ENCODE data around the gene GZMB. TPM values are rescaled to one million over a fixed set of nuclear protein-coding genes. Genes with fewer than 3 reads are reported as not detected.

The GZMB gene, protein sequence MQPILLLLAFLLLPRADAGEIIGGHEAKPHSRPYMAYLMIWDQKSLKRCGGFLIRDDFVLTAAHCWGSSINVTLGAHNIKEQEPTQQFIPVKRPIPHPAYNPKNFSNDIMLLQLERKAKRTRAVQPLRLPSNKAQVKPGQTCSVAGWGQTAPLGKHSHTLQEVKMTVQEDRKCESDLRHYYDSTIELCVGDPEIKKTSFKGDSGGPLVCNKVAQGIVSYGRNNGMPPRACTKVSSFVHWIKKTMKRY
- polyA plus RNA-seq (2013, experiment 1 of 2): not detected
- polyA plus RNA-seq (2013, experiment 2 of 2): not detected

DNA sequence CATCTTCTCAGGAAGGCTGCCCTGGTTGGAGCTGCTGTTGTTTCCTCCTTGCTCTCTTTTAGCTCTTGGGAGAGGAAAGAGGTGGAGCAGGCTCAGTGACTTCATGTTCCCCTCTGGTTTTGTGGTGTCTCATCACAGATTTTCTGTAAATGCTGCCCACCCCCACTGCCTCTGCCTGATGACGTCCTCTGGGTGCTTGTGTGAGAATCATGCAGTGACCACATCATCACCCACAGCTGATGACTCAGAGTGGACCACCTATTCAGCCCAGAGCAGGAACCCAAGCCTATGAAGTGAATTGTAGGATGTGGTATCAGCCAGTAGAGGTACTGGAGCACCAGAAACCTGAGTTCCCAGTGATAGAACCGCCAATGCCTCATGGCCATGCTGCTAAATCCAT is at the start of gene GZMB:
TSS of gene GZMB (minus strand) at position 33 of the 400 bp plus-strand sequence. CDS start at position 3, 30 bp downstream.
- H3K9me3 ChIP-seq (ENCODE audit: insufficient read depth, low read depth, low read length): no peaks in the 10 kb centered on the region
- no peak within 1 kb of the TSS for H3K4me3 ChIP-seq (ENCODE audit: low read length)
- H3K27me3 ChIP-seq (ENCODE audit: insufficient read depth, low read length): no peaks in the 10 kb centered on the region
- no peak within 1 kb of the TSS for H3K27ac ChIP-seq (ENCODE audit: low read depth, low read length)
- H3K4me1 ChIP-seq (ENCODE audit: insufficient read depth, low read length): no peaks in the 10 kb centered on the region
- WGBS: 79% methylated on average over 2 of the region's 2 CpGs
- H3K36me3 ChIP-seq (ENCODE audit: insufficient read depth, low read length): no peaks in the 10 kb centered on the region
- H3K9ac ChIP-seq (ENCODE audit: low read depth, low read length): no peak within 1 kb of the TSS

DNA sequence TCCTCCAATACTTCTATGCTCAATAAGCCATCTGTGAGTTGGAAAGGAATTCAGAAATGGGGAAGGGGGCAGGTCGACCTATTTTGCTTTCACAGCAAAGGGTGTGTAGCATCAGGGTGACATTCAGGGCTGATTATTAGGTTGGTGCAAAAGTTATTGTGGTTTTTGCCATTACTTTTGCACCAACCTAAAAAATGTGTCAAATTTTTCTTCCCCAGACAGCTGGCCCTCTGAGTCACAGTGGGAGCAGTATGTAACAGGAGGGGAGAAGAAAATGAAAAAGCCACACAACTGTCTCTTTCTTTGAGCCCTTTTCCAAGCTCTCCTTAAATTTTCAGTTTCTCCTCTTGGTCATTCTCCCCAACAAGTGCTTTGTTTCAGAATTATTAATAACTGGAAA is 47.1 kb upstream of the GZMB start:
- 69% methylated on average over 1 of the region's 1 CpG for WGBS
- no peaks in the 10 kb centered on the region for H3K27me3 ChIP-seq (ENCODE audit: insufficient read depth, low read length)
- H3K36me3 ChIP-seq (ENCODE audit: insufficient read depth, low read length): no peaks in the 10 kb centered on the region

DNA sequence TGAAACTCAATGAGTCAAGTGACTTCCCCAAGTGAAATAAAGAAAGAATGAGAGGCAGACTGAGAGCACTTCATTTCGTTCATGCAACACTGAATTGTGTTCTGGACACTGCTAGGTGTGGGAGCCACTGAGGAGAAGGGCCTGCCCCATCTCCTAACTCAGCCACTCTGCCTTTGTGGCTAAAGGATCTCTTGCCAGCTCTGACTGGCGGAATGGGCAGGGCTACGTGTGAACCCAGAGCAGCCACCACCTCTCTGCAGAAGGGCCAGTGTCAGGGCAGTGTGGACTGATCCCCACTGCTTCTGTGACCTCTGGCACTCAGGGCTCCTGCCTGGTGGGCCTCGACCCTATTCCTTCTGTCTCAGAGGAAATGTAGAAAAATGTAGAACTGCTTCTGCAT is 46.5 kb upstream of the GZMB start:
- no peaks in the 10 kb centered on the region for H3K27me3 ChIP-seq (ENCODE audit: insufficient read depth, low read length)
- no peaks in the 10 kb centered on the region for H3K36me3 ChIP-seq (ENCODE audit: insufficient read depth, low read length)
- H3K9ac ChIP-seq (ENCODE audit: low read depth, low read length): no peak overlapping the region
- no peak overlapping the region for H3K4me3 ChIP-seq (ENCODE audit: low read length)
- H3K27ac ChIP-seq (ENCODE audit: low read depth, low read length): no peak overlapping the region
- H3K4me1 ChIP-seq (ENCODE audit: insufficient read depth, low read length): no peaks in the 10 kb centered on the region
- 86% methylated on average over 4 of the region's 4 CpGs for WGBS
- H3K9me3 ChIP-seq (ENCODE audit: insufficient read depth, low read depth, low read length): no peaks in the 10 kb centered on the region

More for the DNA sequence above, 47.1 kb upstream of the GZMB start:
- Histone ChIP-seq H3K4me1 (ENCODE audit: insufficient read depth, low read length) (no peaks in the 10 kb centered on the region), H3K4me3 (ENCODE audit: low read length) (no peak overlapping the region), H3K27ac (ENCODE audit: low read depth, low read length) (no peak overlapping the region), H3K9ac (ENCODE audit: low read depth, low read length) (no peak overlapping the region), H3K9me3 (ENCODE audit: insufficient read depth, low read depth, low read length) (no peaks in the 10 kb centered on the region)

DNA sequence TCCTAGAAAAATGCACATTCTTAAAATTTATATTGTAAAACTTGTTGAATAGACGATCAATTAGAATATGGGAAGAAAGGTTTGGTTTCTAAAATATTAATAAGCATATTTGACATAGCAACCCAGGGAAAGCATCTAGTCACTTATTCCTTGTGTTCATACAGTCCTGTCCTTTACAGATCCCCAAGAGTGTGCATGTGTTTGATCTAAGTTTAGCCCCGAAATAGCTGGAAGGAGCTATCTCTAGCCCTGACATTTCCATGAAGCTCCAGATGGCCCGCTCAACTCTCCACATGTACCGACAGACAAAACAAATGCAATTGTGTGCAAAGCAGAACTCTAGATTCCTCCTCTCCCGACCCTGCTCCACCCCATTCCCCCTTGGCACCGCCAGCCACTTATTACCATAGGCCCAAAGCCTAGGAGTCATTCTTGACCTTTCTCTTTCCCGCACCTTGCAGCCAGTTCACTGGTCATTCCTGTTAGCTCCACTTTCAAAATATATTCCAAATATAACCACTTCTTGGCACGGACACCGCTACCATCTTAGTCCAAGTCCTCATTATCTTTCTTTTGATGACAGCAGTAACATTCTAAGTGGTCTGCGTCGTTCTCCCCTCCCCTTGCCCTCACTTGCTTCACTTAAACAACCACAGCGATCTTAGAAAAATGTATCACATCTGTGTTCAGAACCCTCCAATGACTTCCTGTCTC is 45.4 kb upstream of the GZMB start:
- Histone ChIP-seq H3K4me3 (ENCODE audit: low read length) (no peak overlapping the region), H3K27ac (ENCODE audit: low read depth, low read length) (no peak overlapping the region), H3K4me1 (ENCODE audit: insufficient read depth, low read length) (no peaks in the 10 kb centered on the region), H3K36me3 (ENCODE audit: insufficient read depth, low read length) (no peaks in the 10 kb centered on the region), H3K9ac (ENCODE audit: low read depth, low read length) (no peak overlapping the region), H3K27me3 (ENCODE audit: insufficient read depth, low read length) (no peaks in the 10 kb centered on the region), H3K9me3 (ENCODE audit: insufficient read depth, low read depth, low read length) (no peaks in the 10 kb centered on the region)
- WGBS: 85% methylated on average over 11 of the region's 12 CpGs

DNA sequence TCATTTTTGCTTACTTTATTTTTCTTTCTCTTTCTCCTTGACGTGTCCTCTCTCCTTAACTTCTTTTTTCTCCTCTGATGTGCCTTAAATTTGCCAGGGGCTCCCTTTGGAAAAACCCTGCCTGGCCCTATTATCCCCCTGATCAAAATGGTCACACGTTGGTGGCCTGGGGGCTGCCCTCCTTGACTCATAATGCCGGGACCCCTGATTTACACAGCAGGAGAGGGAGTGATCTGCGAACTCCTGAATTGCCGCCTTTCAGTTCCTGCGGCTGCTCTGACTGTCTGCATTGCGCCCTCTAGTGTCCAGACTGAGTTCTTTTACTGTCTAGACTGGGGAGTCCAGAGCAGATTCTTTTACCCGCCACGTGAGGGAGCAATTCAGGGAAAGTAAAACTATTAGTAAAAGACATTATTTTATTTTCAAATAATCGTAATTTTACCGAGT is 44.8 kb upstream of the GZMB start:
- Histone ChIP-seq H3K9ac (ENCODE audit: low read depth, low read length) (no peak overlapping the region; the same call in 1 of the 2 replicates), H3K9me3 (ENCODE audit: insufficient read depth, low read depth, low read length) (no peaks in the 10 kb centered on the region), H3K4me1 (ENCODE audit: insufficient read depth, low read length) (no peaks in the 10 kb centered on the region), H3K27me3 (ENCODE audit: insufficient read depth, low read length) (no peaks in the 10 kb centered on the region), H3K27ac (ENCODE audit: low read depth, low read length) (no peak overlapping the region), H3K36me3 (ENCODE audit: insufficient read depth, low read length) (no peaks in the 10 kb centered on the region), H3K4me3 (ENCODE audit: low read length) (no peak overlapping the region)
- WGBS: 11% methylated on average over 9 of the region's 11 CpGs

DNA sequence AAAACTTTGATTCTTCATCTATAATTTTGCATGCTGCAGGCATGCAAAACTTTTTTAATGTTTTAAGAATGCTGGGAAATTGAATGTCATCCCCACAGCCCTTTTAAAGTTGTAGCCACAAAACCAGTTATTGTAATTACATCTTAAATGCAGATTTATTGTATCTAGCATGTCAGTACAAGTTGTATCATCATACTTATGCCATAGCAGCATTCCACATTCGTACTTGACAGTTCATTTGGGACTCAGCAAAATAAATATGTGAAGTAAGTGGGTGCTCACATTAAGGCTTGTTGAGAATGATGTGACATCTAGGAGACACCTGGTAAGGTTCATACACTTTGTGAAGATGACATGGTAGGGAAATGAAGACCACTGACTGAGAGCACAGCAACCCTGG is 44.0 kb upstream of the GZMB start:
- Histone ChIP-seq H3K9ac (ENCODE audit: low read depth, low read length) (no peak overlapping the region), H3K27ac (ENCODE audit: low read depth, low read length) (no peak overlapping the region), H3K9me3 (ENCODE audit: insufficient read depth, low read depth, low read length) (no peaks in the 10 kb centered on the region), H3K27me3 (ENCODE audit: insufficient read depth, low read length) (no peaks in the 10 kb centered on the region), H3K4me3 (ENCODE audit: low read length) (no peak overlapping the region), H3K4me1 (ENCODE audit: insufficient read depth, low read length) (no peaks in the 10 kb centered on the region), H3K36me3 (ENCODE audit: insufficient read depth, low read length) (no peaks in the 10 kb centered on the region)
- 88% methylated on average over 1 of the region's 1 CpG for WGBS

DNA sequence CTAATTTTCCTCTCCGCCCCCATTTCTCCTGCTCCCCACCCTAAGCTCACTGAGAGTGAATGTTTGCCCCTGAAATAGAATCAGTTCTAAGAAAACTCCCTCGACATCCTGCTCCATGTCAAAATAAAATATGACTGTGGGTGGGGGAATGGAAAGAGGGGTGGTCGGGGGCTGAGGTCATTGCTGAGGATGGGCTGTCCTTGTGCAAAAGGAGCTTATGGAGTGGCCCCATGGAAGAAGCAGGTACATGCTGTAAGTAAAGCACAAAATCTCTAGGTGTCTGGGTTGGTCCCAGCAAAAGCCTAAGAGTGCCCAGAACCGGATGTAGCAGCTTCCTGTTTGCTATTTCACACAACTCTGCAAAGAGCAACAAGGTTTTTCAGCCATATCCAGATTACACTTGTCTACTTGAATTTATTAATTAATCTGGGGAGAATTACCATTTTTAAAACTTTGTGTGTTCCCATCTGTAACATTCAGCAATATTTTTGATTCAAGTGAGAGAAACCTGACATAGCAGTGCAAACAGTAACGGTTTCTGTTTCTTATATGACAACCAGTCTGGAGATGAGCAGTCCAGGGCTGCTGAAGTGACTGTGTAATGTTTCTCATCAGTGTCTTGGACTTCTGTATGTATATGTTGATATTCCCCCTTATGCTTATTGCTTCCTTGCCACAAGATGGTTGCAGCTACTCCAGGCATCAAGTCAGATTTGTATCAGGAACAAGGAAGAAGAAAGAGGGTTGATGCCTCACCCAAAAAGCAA is 40.4 kb upstream of the GZMB start:
- Histone ChIP-seq H3K4me1 (ENCODE audit: insufficient read depth, low read length) (no peaks in the 10 kb centered on the region), H3K9ac (ENCODE audit: low read depth, low read length) (no peak overlapping the region), H3K36me3 (ENCODE audit: insufficient read depth, low read length) (no peaks in the 10 kb centered on the region), H3K9me3 (ENCODE audit: insufficient read depth, low read depth, low read length) (no peaks in the 10 kb centered on the region), H3K4me3 (ENCODE audit: low read length) (no peak overlapping the region), H3K27ac (ENCODE audit: low read depth, low read length) (no peak overlapping the region), H3K27me3 (ENCODE audit: insufficient read depth, low read length) (no peaks in the 10 kb centered on the region)
- WGBS: 79% methylated on average over 5 of the region's 5 CpGs

DNA sequence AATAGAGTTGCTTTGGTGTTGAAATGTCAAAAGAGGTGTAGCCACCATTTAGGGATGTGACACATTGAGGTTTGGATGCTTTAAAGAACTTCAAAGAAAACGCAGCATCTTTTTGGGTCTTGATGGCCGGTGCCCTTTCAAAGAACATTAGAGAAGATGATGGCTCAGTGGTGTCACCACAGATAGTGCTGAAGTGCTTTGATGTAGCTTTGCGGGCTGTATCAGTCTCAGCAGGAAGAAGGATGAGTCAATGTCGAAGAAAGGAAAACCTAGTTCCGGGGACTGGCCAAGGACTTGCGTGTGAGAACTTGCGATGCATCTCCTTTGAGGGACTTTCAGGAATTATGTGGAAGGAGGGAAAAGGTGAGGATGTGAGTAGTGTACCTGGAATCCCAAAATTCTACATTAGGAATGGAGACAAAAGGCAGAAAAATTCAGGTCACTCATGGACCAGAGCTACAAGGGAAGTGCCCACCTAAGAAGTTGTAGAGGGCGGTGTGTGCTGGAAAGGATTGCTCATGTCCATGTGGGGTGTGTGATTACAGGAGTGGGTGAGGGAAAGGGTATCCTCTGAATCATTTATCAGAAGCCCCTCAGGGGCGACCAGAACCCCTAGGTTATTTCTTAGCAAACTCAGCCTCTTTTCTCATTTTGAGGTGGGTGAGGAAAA is 39.7 kb upstream of the GZMB start:
- no peaks in the 10 kb centered on the region for H3K9me3 ChIP-seq (ENCODE audit: insufficient read depth, low read depth, low read length)
- no peaks in the 10 kb centered on the region for H3K4me1 ChIP-seq (ENCODE audit: insufficient read depth, low read length)
- no peak overlapping the region for H3K9ac ChIP-seq (ENCODE audit: low read depth, low read length)
- no peaks in the 10 kb centered on the region for H3K27me3 ChIP-seq (ENCODE audit: insufficient read depth, low read length)
- H3K4me3 ChIP-seq (ENCODE audit: low read length): no peak overlapping the region
- 64% methylated on average over 8 of the region's 9 CpGs for WGBS
- no peak overlapping the region for H3K27ac ChIP-seq (ENCODE audit: low read depth, low read length)
- H3K36me3 ChIP-seq (ENCODE audit: insufficient read depth, low read length): no peaks in the 10 kb centered on the region

DNA sequence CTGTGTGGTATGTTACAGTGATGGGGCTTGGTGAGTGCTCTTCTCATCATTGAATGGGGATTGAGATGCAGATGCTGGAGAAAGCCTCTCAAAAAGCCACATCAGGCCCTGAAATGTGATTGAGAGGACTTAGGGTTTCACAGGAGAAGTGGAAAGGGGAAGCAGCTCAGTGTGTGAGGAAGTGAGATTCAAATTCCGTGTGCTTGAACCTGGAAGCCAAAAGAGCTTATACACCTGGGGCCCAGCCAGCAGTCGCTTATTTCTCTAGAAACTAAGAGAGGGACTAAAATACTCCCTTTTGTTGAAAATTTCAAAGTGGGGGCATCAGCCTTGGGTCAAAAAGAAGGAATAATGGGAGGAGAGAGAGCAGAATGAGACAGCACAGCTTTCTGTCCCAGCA is 39.1 kb upstream of the GZMB start:
- no peak overlapping the region for H3K4me3 ChIP-seq (ENCODE audit: low read length)
- H3K9me3 ChIP-seq (ENCODE audit: insufficient read depth, low read depth, low read length): no peaks in the 10 kb centered on the region
- no peaks in the 10 kb centered on the region for H3K27me3 ChIP-seq (ENCODE audit: insufficient read depth, low read length)
- H3K4me1 ChIP-seq (ENCODE audit: insufficient read depth, low read length): no peaks in the 10 kb centered on the region
- WGBS: 70% methylated on average over 2 of the region's 2 CpGs
- no peak overlapping the region for H3K27ac ChIP-seq (ENCODE audit: low read depth, low read length)
- H3K36me3 ChIP-seq (ENCODE audit: insufficient read depth, low read length): no peaks in the 10 kb centered on the region
- H3K9ac ChIP-seq (ENCODE audit: low read depth, low read length): no peak overlapping the region

DNA sequence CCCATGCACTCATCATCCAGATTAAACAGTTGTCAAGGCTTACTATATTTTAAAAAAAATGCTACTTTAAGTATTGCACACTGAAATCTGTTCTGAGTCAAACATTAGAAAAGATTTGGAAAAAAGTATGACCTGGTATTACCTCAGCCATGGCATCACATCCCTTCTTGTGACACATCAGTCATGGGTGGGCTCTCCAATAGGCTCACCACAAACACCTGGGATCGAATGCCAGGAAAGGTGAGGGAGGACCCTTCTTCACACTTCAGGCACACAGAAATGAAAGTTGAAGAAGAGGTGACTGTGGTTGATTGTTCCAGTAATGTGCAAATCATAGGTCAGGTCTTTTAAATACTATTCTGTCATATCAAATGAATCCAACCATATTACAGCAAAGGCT is 36.6 kb upstream of the GZMB start:
- no peaks in the 10 kb centered on the region for H3K36me3 ChIP-seq (ENCODE audit: insufficient read depth, low read length)
- H3K27me3 ChIP-seq (ENCODE audit: insufficient read depth, low read length): no peaks in the 10 kb centered on the region
- no peaks in the 10 kb centered on the region for H3K9me3 ChIP-seq (ENCODE audit: insufficient read depth, low read depth, low read length)
- whole genome bisulfite sequencing: 88% methylated on average over 1 of the region's 1 CpG
- no peak overlapping the region for H3K9ac ChIP-seq (ENCODE audit: low read depth, low read length)
- no peak overlapping the region for H3K4me3 ChIP-seq (ENCODE audit: low read length)
- no peak overlapping the region for H3K27ac ChIP-seq (ENCODE audit: low read depth, low read length)
- no peaks in the 10 kb centered on the region for H3K4me1 ChIP-seq (ENCODE audit: insufficient read depth, low read length)

DNA sequence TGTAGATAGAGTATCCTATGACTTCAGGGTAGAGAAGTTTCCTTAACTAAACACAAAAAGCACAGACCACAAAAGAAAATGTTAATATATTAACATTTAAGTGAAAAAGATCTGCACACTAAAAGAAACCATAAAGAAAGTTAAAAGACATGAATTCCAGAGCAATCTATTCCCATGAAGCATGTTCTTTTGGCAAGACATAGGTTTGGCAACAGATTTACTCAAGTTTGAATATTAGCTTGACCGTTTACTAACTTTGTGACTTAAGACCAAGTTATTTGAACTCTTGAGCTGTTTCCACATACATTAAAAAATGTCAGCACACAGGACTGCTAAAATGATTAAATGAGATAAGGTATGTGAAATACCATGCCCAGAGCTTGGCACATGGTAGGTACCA is 35.7 kb upstream of the GZMB start:
- Histone ChIP-seq H3K27me3 (ENCODE audit: insufficient read depth, low read length) (no peaks in the 10 kb centered on the region), H3K27ac (ENCODE audit: low read depth, low read length) (no peak overlapping the region), H3K4me1 (ENCODE audit: insufficient read depth, low read length) (no peaks in the 10 kb centered on the region), H3K36me3 (ENCODE audit: insufficient read depth, low read length) (no peaks in the 10 kb centered on the region), H3K4me3 (ENCODE audit: low read length) (no peak overlapping the region), H3K9ac (ENCODE audit: low read depth, low read length) (no peak overlapping the region), H3K9me3 (ENCODE audit: insufficient read depth, low read depth, low read length) (no peaks in the 10 kb centered on the region)
- WGBS: 94% methylated on average over 1 of the region's 1 CpG

Data from HUES64 (cell line).